ENCODE measurements around the gene SGPL1.
A peak's percentile ranks its signal among the peaks of the same experiment; 100 is the strongest.

Gene SGPL1

GRCh38 chr10:70907637-70908405, 92.1 kb downstream of the SGPL1 start:
- Histone ChIP-seq H3K9ac (ENCODE audit: low read length in 2 of 2) (peak overlapping the region; percentile 14 to 64), H3K36me3 (ENCODE audit: control insufficient read depth in 2 of 2, insufficient read depth in 2 of 2, low read length in 2 of 2) (no peaks in the 10 kb centered on the region), H3K27me3 (ENCODE audit: control insufficient read depth in 1 of 2, insufficient read depth in 2 of 2, low read length in 2 of 2) (peaks cover 0 to 3% of the 10 kb centered on the region in 2 donors), H3K4me3 (ENCODE audit: low read length in 2 of 2) (no peak overlapping the region), H3K27ac (ENCODE audit: low read length) (peak overlapping the region; percentile 41), H3K4me1 (ENCODE audit: control insufficient read depth, insufficient read depth, low read length) (peaks cover 28% of the 10 kb centered on the region), H3K9me3 (ENCODE audit: control insufficient read depth in 2 of 2, low read length in 2 of 2) (no peaks in the 10 kb centered on the region)

DNA sequence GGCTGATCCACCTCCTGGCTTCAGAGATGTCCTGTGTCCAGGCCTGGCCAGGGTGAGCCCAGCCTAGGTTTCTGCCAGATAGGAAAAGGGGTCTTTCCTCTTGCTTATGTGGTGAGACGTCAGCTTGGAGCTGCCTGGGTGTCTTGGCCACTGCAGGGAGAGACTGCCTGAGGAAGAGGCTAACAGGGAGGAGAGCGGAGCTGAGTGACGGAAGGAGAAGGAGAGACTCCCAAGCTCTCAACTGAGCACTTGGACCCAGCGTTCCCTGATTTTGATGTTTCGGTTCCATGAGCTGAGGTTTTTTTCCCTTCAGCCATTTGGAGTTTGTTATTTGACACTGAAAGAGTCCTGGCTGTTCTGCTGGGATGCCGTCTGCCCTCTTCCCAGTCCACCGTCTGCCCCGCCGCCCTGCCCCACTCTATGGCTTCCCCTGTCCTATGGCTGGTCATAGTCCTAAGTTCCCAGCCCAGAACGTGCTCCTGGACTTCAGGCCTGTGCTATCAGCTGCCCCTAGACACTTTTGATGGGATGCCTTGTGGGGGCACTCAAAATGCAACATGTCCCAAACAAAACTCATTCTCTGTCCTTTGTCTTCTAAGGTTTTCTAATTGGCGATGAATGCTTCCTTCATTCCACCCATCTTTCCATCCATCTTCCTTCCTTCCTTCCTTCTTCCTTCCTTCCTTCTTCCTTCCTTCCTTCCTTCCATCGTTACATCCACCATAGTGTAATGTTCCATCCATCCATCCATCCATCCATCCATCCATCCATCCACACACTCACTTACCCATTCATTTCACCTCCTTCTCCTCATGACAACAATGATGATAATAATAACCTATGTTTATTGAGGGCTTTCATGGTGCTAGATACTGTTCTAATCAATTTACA, 92.9 kb downstream of the SGPL1 start:
- peaks cover 0 to 3% of the 10 kb centered on the region in 2 donors for H3K27me3 ChIP-seq (ENCODE audit: control insufficient read depth in 1 of 2, insufficient read depth in 2 of 2, low read length in 2 of 2)
- H3K36me3 ChIP-seq (ENCODE audit: control insufficient read depth in 2 of 2, insufficient read depth in 2 of 2, low read length in 2 of 2), result no peaks in the 10 kb centered on the region
- no peak overlapping the region for H3K9ac ChIP-seq (ENCODE audit: low read length in 2 of 2)
- H3K4me1 ChIP-seq (ENCODE audit: control insufficient read depth, insufficient read depth, low read length), result peaks cover 29% of the 10 kb centered on the region
- H3K4me3 ChIP-seq (ENCODE audit: low read length in 2 of 2), result no peak overlapping the region
- H3K27ac ChIP-seq (ENCODE audit: low read length), result no peak overlapping the region
- H3K9me3 ChIP-seq (ENCODE audit: control insufficient read depth in 2 of 2, low read length in 2 of 2), result no peaks in the 10 kb centered on the region

GRCh38 chr10:70909326-70909935, 93.7 kb downstream of the SGPL1 start:
- Histone ChIP-seq H3K27me3 (ENCODE audit: control insufficient read depth in 1 of 2, insufficient read depth in 2 of 2, low read length in 2 of 2) (peaks cover 0 to 3% of the 10 kb centered on the region in 2 donors), H3K4me3 (ENCODE audit: low read length in 2 of 2) (no peak overlapping the region), H3K36me3 (ENCODE audit: control insufficient read depth in 2 of 2, insufficient read depth in 2 of 2, low read length in 2 of 2) (no peaks in the 10 kb centered on the region), H3K9me3 (ENCODE audit: control insufficient read depth in 2 of 2, low read length in 2 of 2) (no peaks in the 10 kb centered on the region), H3K4me1 (ENCODE audit: control insufficient read depth, insufficient read depth, low read length) (peaks cover 30% of the 10 kb centered on the region), H3K9ac (ENCODE audit: low read length in 2 of 2) (no peak overlapping the region), H3K27ac (ENCODE audit: low read length) (no peak overlapping the region)

DNA sequence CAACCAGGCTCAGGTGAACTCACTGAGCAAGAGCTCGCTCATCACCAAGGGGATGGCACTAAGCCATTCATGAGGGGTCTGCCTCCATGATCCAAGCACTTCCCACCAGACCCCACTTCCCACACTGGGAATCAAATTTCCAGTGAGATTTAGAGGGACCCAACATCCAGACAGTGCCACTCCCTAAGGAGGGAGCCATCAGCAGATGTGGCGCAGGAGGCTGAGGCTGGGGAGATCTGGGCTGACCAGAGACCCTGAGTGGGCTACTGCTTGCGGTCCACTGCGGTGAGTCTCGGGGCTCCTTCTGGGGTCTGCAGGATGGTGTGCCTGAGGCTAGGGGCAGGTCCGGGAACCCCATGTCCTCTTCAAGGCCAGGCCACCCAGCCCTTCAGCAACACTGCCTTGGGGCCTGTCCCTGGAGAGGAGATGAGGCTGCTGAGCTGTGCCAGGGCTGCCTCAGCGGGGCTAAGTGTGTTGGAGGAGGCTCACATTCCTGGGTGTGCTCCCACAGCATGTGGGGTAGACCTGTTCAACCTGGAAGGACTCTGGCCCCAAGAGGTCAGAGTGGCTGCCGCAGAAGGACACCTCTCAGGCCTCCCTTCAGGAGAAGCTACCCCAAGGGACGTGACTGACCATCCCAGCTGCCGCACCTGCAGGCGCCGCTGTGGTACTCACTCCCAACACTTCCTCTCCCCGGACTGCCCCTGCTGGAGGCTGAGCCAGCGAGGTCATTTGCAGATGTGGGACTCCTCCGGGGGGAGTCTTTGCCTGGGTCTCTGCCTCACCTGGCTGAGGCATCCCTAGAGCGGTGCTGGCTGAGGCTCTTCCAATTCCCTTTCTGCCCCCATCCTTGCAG, 95.0 kb downstream of the SGPL1 start:
- peaks cover 0 to 3% of the 10 kb centered on the region in 2 donors for H3K27me3 ChIP-seq (ENCODE audit: control insufficient read depth in 1 of 2, insufficient read depth in 2 of 2, low read length in 2 of 2)
- H3K36me3 ChIP-seq (ENCODE audit: control insufficient read depth in 2 of 2, insufficient read depth in 2 of 2, low read length in 2 of 2), result no peaks in the 10 kb centered on the region
- H3K4me1 ChIP-seq (ENCODE audit: control insufficient read depth, insufficient read depth, low read length), result peaks cover 30% of the 10 kb centered on the region
- H3K27ac ChIP-seq (ENCODE audit: low read length), result no peak overlapping the region
- no peaks in the 10 kb centered on the region for H3K9me3 ChIP-seq (ENCODE audit: control insufficient read depth in 2 of 2, low read length in 2 of 2)
- no peak overlapping the region for H3K4me3 ChIP-seq (ENCODE audit: low read length in 2 of 2)
- H3K9ac ChIP-seq (ENCODE audit: low read length in 2 of 2), result no peak overlapping the region

DNA sequence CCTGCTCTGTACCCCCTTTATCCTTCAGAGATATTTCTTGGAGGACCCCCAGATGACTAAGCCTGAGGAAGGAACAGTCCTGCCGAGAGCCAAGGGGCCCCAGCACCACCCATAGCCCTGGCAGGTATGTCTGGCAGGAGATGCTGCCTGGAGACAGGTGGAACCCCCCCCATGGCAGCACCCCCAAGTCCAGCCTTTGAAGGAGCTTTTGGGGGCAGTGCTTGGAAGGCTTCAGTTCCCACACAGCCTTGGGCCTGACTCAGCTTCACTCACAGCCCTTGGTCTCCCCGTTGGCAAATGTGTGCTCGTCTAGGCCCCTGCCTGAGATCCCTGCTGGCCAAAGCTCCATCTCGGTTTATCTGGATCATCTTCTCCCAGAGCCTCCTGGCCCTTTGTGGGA, 95.6 kb downstream of the SGPL1 start:
- Histone ChIP-seq H3K27ac (ENCODE audit: low read length) (no peak overlapping the region), H3K9me3 (ENCODE audit: control insufficient read depth in 2 of 2, low read length in 2 of 2) (no peaks in the 10 kb centered on the region), H3K9ac (ENCODE audit: low read length in 2 of 2) (no peak overlapping the region), H3K4me1 (ENCODE audit: control insufficient read depth, insufficient read depth, low read length) (peaks cover 30% of the 10 kb centered on the region), H3K4me3 (ENCODE audit: low read length in 2 of 2) (no peak overlapping the region), H3K27me3 (ENCODE audit: control insufficient read depth in 1 of 2, insufficient read depth in 2 of 2, low read length in 2 of 2) (peaks cover 0 to 3% of the 10 kb centered on the region in 2 donors), H3K36me3 (ENCODE audit: control insufficient read depth in 2 of 2, insufficient read depth in 2 of 2, low read length in 2 of 2) (no peaks in the 10 kb centered on the region)

- no peaks in the 10 kb centered on the region for H3K36me3 ChIP-seq (ENCODE audit: control insufficient read depth in 2 of 2, insufficient read depth in 2 of 2, low read length in 2 of 2)
- H3K9ac ChIP-seq (ENCODE audit: low read length in 2 of 2), result no peak overlapping the region
- no peaks in the 10 kb centered on the region for H3K9me3 ChIP-seq (ENCODE audit: control insufficient read depth in 2 of 2, low read length in 2 of 2)
- no peak overlapping the region for H3K27ac ChIP-seq (ENCODE audit: low read length)
- peaks cover 18% of the 10 kb centered on the region for H3K4me1 ChIP-seq (ENCODE audit: control insufficient read depth, insufficient read depth, low read length)
- no peak overlapping the region for H3K4me3 ChIP-seq (ENCODE audit: low read length in 2 of 2)
- peaks cover 0 to 8% of the 10 kb centered on the region in 2 donors for H3K27me3 ChIP-seq (ENCODE audit: control insufficient read depth in 1 of 2, insufficient read depth in 2 of 2, low read length in 2 of 2)
Measured at GRCh38 chr10:70912556-70912955, 96.8 kb downstream of the SGPL1 start.

GRCh38 chr10:70913191-70913892, 97.6 kb downstream of the SGPL1 start:
- peaks cover 0 to 13% of the 10 kb centered on the region in 2 donors for H3K27me3 ChIP-seq (ENCODE audit: control insufficient read depth in 1 of 2, insufficient read depth in 2 of 2, low read length in 2 of 2)
- no peaks in the 10 kb centered on the region for H3K36me3 ChIP-seq (ENCODE audit: control insufficient read depth in 2 of 2, insufficient read depth in 2 of 2, low read length in 2 of 2)
- no peak overlapping the region for H3K9ac ChIP-seq (ENCODE audit: low read length in 2 of 2)
- H3K9me3 ChIP-seq (ENCODE audit: control insufficient read depth in 2 of 2, low read length in 2 of 2), result no peaks in the 10 kb centered on the region
- H3K4me3 ChIP-seq (ENCODE audit: low read length in 2 of 2), result no peak overlapping the region
- no peak overlapping the region for H3K27ac ChIP-seq (ENCODE audit: low read length)
- H3K4me1 ChIP-seq (ENCODE audit: control insufficient read depth, insufficient read depth, low read length), result peaks cover 10% of the 10 kb centered on the region

DNA sequence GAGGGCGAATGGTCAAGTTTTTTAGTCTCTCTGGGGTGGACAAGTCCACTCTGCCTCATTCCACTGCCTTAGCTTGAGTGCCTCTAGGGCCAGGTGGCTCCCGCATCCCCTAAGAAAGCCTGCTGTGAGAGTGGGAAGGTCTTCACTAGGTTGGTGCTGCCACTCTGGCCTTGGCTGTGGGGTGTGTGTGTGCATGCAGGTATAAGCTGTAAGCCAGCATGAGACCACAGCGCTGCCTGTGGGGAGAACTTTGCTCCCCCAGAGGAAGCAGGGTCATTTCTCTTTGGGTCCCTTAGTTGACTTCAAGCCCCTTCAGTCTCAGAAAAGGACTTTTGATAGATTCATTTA, 98.1 kb downstream of the SGPL1 start:
- Histone ChIP-seq H3K9ac (ENCODE audit: low read length in 2 of 2) (no peak overlapping the region), H3K27me3 (ENCODE audit: control insufficient read depth in 1 of 2, insufficient read depth in 2 of 2, low read length in 2 of 2) (peaks cover 0 to 13% of the 10 kb centered on the region in 2 donors), H3K36me3 (ENCODE audit: control insufficient read depth in 2 of 2, insufficient read depth in 2 of 2, low read length in 2 of 2) (no peaks in the 10 kb centered on the region), H3K27ac (ENCODE audit: low read length) (no peak overlapping the region), H3K4me1 (ENCODE audit: control insufficient read depth, insufficient read depth, low read length) (peaks cover 9% of the 10 kb centered on the region), H3K4me3 (ENCODE audit: low read length in 2 of 2) (no peak overlapping the region), H3K9me3 (ENCODE audit: control insufficient read depth in 2 of 2, low read length in 2 of 2) (no peaks in the 10 kb centered on the region)

DNA sequence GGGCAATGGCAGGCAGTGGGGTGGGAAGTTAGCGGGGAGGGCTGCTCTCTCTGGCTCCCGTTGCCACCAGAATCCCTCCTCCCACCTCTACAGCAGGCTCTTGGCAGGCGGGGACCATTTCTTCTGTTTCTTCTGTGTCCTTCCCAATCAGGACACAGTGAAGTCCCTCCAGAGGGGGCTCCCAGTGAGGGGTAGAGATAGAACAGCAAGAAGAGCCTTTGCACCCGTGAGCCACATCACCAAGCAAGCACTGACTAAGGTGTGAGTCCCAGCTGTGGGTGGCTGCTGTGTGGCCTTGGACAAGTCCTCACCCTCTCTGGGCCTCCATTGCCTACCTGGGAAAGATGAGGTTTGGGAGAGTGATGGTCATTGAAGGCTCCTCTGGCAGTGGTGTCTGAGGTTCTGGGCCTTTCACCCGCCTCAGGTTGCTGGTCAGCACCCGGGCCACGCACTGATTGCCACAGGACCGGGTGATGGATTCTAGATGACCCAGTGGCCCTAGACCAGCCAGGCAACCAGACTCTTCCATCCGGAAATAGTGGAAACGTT, 98.6 kb downstream of the SGPL1 start:
- Histone ChIP-seq H3K27me3 (ENCODE audit: control insufficient read depth in 1 of 2, insufficient read depth in 2 of 2, low read length in 2 of 2) (peaks cover 0 to 15% of the 10 kb centered on the region in 2 donors), H3K4me3 (ENCODE audit: low read length in 2 of 2) (no peak overlapping the region), H3K9me3 (ENCODE audit: control insufficient read depth in 2 of 2, low read length in 2 of 2) (no peaks in the 10 kb centered on the region), H3K4me1 (ENCODE audit: control insufficient read depth, insufficient read depth, low read length) (peaks cover 12% of the 10 kb centered on the region), H3K9ac (ENCODE audit: low read length in 2 of 2) (no peak overlapping the region), H3K36me3 (ENCODE audit: control insufficient read depth in 2 of 2, insufficient read depth in 2 of 2, low read length in 2 of 2) (no peaks in the 10 kb centered on the region), H3K27ac (ENCODE audit: low read length) (no peak overlapping the region)

Data from stomach smooth muscle (tissue), 2 donors.